HG03175 (cell line): ENCODE results near the gene SLC20A1.
"Not testable (repeated sequence)": the region's sequence is repeated elsewhere in the genome, so short reads cannot be mapped to it uniquely, and the experiment has no call there.

Experiments
- ATAC-seq: cut with Tn5 transposase; IDR thresholded peaks from one replicate; pipeline ENCODE4 v1.9.1; 2021; ENCODE audit warnings: mild to moderate bottlenecking, moderate library complexity; ENCODE audit not compliant: unreplicated experiment

SLC20A1 gene

GRCh38 chr2:112703684-112704083 is 57.9 kb downstream of the SLC20A1 start:
- ATAC-seq = no peak

- no peak for ATAC-seq
These were observed 59.8 kb downstream of the SLC20A1 start for GRCh38 chr2:112705575-112705974.

- ATAC-seq = no peak
These were observed 60.5 kb downstream of the SLC20A1 start for GRCh38 chr2:112706170-112706664.

- not testable (repeated sequence) for ATAC-seq
These were observed 61.2 kb downstream of the SLC20A1 start for GRCh38 chr2:112706947-112707346.

- no peak for ATAC-seq
These were observed 63.2 kb downstream of the SLC20A1 start for GRCh38 chr2:112708968-112709367.

- no peak for ATAC-seq
These were observed 64.0 kb downstream of the SLC20A1 start for GRCh38 chr2:112709703-112710102.

- ATAC-seq = no peak
These were observed 65.4 kb downstream of the SLC20A1 start for GRCh38 chr2:112710956-112711750.

GRCh38 chr2:112712465-112712864 is 66.7 kb downstream of the SLC20A1 start:
- ATAC-seq = no peak

GRCh38 chr2:112712903-112713584 is 67.3 kb downstream of the SLC20A1 start:
- no peak for ATAC-seq
